Liver (tissue), 9 donors: ENCODE measurements around the gene HOXC6. TPM values are rescaled to one million over a fixed set of nuclear protein-coding genes. Genes with fewer than 3 reads are reported as not detected.

Source experiments
- DNase-seq: peaks from one replicate; pipeline ENCODE4 v3.0.0-alpha.2; 2017; ENCODE audit warnings: low spot score
- H3K27ac ChIP-seq, 2 donors: one replicate each; pipeline ENCODE4 v1.7.0; 2013; ENCODE audit warnings: inconsistent platforms in 2 of 2, low read length in 2 of 2, control low read depth in 1 of 2, low read depth in 1 of 2, mild to moderate bottlenecking in 1 of 2
- H3K27me3 ChIP-seq, 4 donors: one replicate each; pipeline versions ENCODE4 v1.6.1 to v1.7.0; 2013; ENCODE audit warnings: low read length in 3 of 4, inconsistent platforms in 1 of 4, mild to moderate bottlenecking in 1 of 4, moderate library complexity in 1 of 4; ENCODE audit not compliant: control insufficient read depth in 4 of 4, insufficient read depth in 4 of 4
- H3K36me3 ChIP-seq, 4 donors: one replicate each; pipeline versions ENCODE4 v1.6.1 to v1.7.0; 2013; ENCODE audit warnings: low read length in 3 of 4, mild to moderate bottlenecking in 3 of 4, low read depth in 1 of 4, moderate library complexity in 1 of 4; ENCODE audit not compliant: control insufficient read depth in 4 of 4, insufficient read depth in 3 of 4
- H3K4me1 ChIP-seq, 4 donors: one replicate each; pipeline versions ENCODE4 v1.6.1 to v1.7.0; 2013; ENCODE audit warnings: low read length in 3 of 4, mild to moderate bottlenecking in 3 of 4, moderate library complexity in 1 of 4; ENCODE audit not compliant: control insufficient read depth in 4 of 4, insufficient read depth in 4 of 4
- H3K4me3 ChIP-seq, 3 donors: one replicate each; pipeline versions ENCODE4 v1.6.1 to v1.7.0; 2013; ENCODE audit warnings: low read length in 3 of 3, control low read depth in 1 of 3, low read depth in 1 of 3, mild to moderate bottlenecking in 1 of 3
- H3K9ac ChIP-seq, 2 donors: one replicate each; pipeline ENCODE4 v1.7.0; 2013; ENCODE audit warnings: low read length in 2 of 2, mild to moderate bottlenecking in 2 of 2, moderate library complexity in 2 of 2, control low read depth in 1 of 2, low read depth in 1 of 2
- H3K9me3 ChIP-seq, 4 donors: one replicate each; pipeline versions ENCODE4 v1.6.1 to v1.7.0; 2013; ENCODE audit warnings: low read length in 3 of 4; ENCODE audit not compliant: control insufficient read depth in 4 of 4
- ATF3 ChIP-seq: IDR thresholded peaks from 2 replicates; pipeline ENCODE4 v1.6.1; 2016; ENCODE audit warnings: antibody characterized with exemption
- CTCF ChIP-seq: fragments of 150-350 bp; IDR thresholded peaks from 2 replicates; pipeline ENCODE4 v1.5.1; 2017; ENCODE audit warnings: improper control_type of control experiment, low read depth, low read length; ENCODE audit not compliant: missing input control
- EGR1 ChIP-seq, 2 donors: IDR thresholded peaks; 2 replicates each; pipeline ENCODE4 v1.6.1; 2016 to 2018; ENCODE audit warnings: antibody characterized with exemption in 2 of 2, low read depth in 2 of 2
- FOXA1 ChIP-seq: IDR thresholded peaks from 2 replicates; pipeline ENCODE4 v1.6.1; 2016; ENCODE audit warnings: antibody characterized with exemption
- FOXA2 ChIP-seq: IDR thresholded peaks from 2 replicates; pipeline ENCODE4 v1.6.1; 2016; ENCODE audit warnings: antibody characterized with exemption
- GABPA ChIP-seq, 2 donors: IDR thresholded peaks in 1 of 2; conservative IDR thresholded peaks in 1 of 2; 2 replicates each; pipeline ENCODE4 v1.6.1; 2016; ENCODE audit warnings: antibody characterized with exemption in 2 of 2, mild to moderate bottlenecking in 1 of 2, moderate library complexity in 1 of 2
- HNF4A ChIP-seq, 2 donors: conservative IDR thresholded peaks; 2 replicates each; pipeline ENCODE4 v1.6.1; 2016; ENCODE audit warnings: antibody characterized with exemption in 2 of 2, mild to moderate bottlenecking in 2 of 2
- HNF4G ChIP-seq: IDR thresholded peaks from 2 replicates; pipeline ENCODE4 v1.6.1; 2016; ENCODE audit warnings: antibody characterized with exemption
- JUND ChIP-seq, 2 donors: IDR thresholded peaks; 2 replicates each; pipeline ENCODE4 v1.6.1; 2016; ENCODE audit warnings: antibody characterized with exemption in 2 of 2
- MAX ChIP-seq: IDR thresholded peaks from 2 replicates; pipeline ENCODE4 v1.6.1; 2016; ENCODE audit warnings: antibody characterized with exemption
- NR2F2 ChIP-seq: IDR thresholded peaks from 2 replicates; pipeline ENCODE4 v1.6.1; 2016; ENCODE audit warnings: antibody characterized with exemption
- RAD21 ChIP-seq, 2 donors: IDR thresholded peaks; 2 replicates each; pipeline ENCODE4 v1.6.1; 2016; ENCODE audit warnings: antibody characterized with exemption in 2 of 2, mild to moderate bottlenecking in 2 of 2
- REST ChIP-seq: IDR thresholded peaks from 2 replicates; pipeline ENCODE4 v1.6.1; 2016; ENCODE audit warnings: antibody characterized with exemption, mild to moderate bottlenecking
- RXRA ChIP-seq, 2 donors: IDR thresholded peaks; 2 replicates each; pipeline ENCODE4 v1.6.1; 2017 to 2018; ENCODE audit warnings: antibody characterized with exemption in 2 of 2, mild to moderate bottlenecking in 1 of 2
- SP1 ChIP-seq: IDR thresholded peaks from 2 replicates; pipeline ENCODE4 v1.6.1; 2018; ENCODE audit warnings: antibody characterized with exemption, mild to moderate bottlenecking
- TAF1 ChIP-seq: conservative IDR thresholded peaks from 2 replicates; pipeline ENCODE4 v1.6.1; 2016; ENCODE audit warnings: antibody characterized with exemption, mild to moderate bottlenecking
- YY1 ChIP-seq: IDR thresholded peaks from 2 replicates; pipeline ENCODE4 v1.6.1; 2016; ENCODE audit warnings: antibody characterized with exemption, mild to moderate bottlenecking
- ZBTB33 ChIP-seq: IDR thresholded peaks from 2 replicates; pipeline ENCODE4 v1.6.1; 2016; ENCODE audit warnings: antibody characterized with exemption
- WGBS: extraction: QIAGEN DNeasy Blood & Tissue Kit; methylation state at CpG from one replicate; pipeline ENCODE4 v1.1.7; 2013; 5-methylcytosine and 5-hydroxymethylcytosine counted together
- polyA plus RNA-seq, 2 donors: library from polyadenylated mRNA; stranded (reverse) in 1 of 2; unstranded in 1 of 2; fragments of 200-250 nt in 1 of 2; fragments of >200 nt in 1 of 2; fragmentation: Nextera tagmentation in 1 of 2; extraction: Ambion mirVana in 1 of 2; gene quantifications; one replicate each; pipeline versions ENCODE4 v1.2.1 to v1.2.3, GENCODE V29; 2013 to 2015
- total RNA-seq, 2 donors: library from RNA; depleted of rRNA; stranded (reverse); fragments of >200 nt; gene quantifications; one replicate each; pipeline ENCODE4 v1.2.3, GENCODE V29; 2014
- donor health status: healthy.
- donor health status: healthy.
- donor health status: healthy.
- donor health status: healthy.
- donor health status: healthy.

Gene HOXC6
- total and polyA plus RNA-seq, 4 donors = 0.33 TPM; not detected in 3

GRCh38 chr12:54002915-54003389 lies 25.3 kb upstream of the HOXC6 start:
- Histone ChIP-seq H3K4me3 (no peak overlapping the region), H3K9me3 (no peaks in the 10 kb centered on the region), H3K27me3 (peaks cover 7 to 53% (median 11%) of the 10 kb centered on the region in 4 donors), H3K27ac (no peak overlapping the region), H3K36me3 (no peaks in the 10 kb centered on the region), H3K4me1 (peaks cover 6 to 15% (median 10%) of the 10 kb centered on the region in 4 donors), H3K9ac (no peak overlapping the region)
- WGBS = 22% methylated on average over 19 of the region's 19 CpGs
- no peak for DNase-seq
- TF ChIP-seq HNF4A (conservative IDR thresholded peaks at IDR 0.05) (no peak), FOXA1 (no peak), JUND (IDR thresholded peaks at IDR 0.05) (no peak), TAF1 (no peak), SP1 (no peak), ATF3 (no peak), RAD21 (IDR thresholded peaks at IDR 0.05) (no peak), FOXA2 (no peak), HNF4G (no peak), CTCF (no peak), YY1 (no peak), RXRA (IDR thresholded peaks at IDR 0.05) (no peak), GABPA (IDR thresholded peaks at IDR 0.05 in 1 of 2, conservative IDR thresholded peaks at IDR 0.05 in 1 of 2) (no peak), REST (no peak), MAX (no peak), NR2F2 (no peak), ZBTB33 (no peak), EGR1 (IDR thresholded peaks at IDR 0.05; ENCODE audit: low read depth in 2 of 2) (no peak)
